Lung (tissue), 12 donors: ENCODE data around the gene WFS1. TPM values are rescaled to one million over a fixed set of nuclear protein-coding genes. Genes with fewer than 3 reads are reported as not detected.

Source experiments
- ATAC-seq: fragments of 200-7000 bp; cut with Tn5 transposase; one replicate; pipeline ENCODE4 v1.9.1; 2020; ENCODE audit warnings: moderate number of reproducible peaks; ENCODE audit not compliant: insufficient read depth, low FRiP score
- DNase-seq, 3 donors: peaks; one replicate each; pipeline ENCODE4 v3.0.0-alpha.2; 2013 to 2017
- H3K27ac ChIP-seq, 2 donors: one replicate each; pipeline ENCODE4 v1.5.1; 2013; ENCODE audit warnings: mild to moderate bottlenecking in 2 of 2, moderate library complexity in 2 of 2, control low read depth in 1 of 2, inconsistent platforms in 1 of 2, low read depth in 1 of 2, low read length in 1 of 2
- H3K27me3 ChIP-seq, 3 donors: one replicate each; pipeline ENCODE4 v1.5.1; 2013; ENCODE audit warnings: low read length in 2 of 3; ENCODE audit not compliant: control insufficient read depth in 3 of 3, insufficient read depth in 3 of 3
- H3K36me3 ChIP-seq, 4 donors: one replicate each; pipeline ENCODE4 v1.5.1; 2013; ENCODE audit warnings: low read length in 4 of 4, mild to moderate bottlenecking in 1 of 4, moderate library complexity in 1 of 4; ENCODE audit not compliant: control insufficient read depth in 4 of 4, insufficient read depth in 4 of 4
- H3K4me1 ChIP-seq, 5 donors: one replicate each; pipeline ENCODE4 v1.5.1; 2013; ENCODE audit warnings: low read length in 5 of 5, mild to moderate bottlenecking in 2 of 5, moderate library complexity in 1 of 5; ENCODE audit not compliant: control insufficient read depth in 5 of 5, insufficient read depth in 5 of 5
- H3K4me3 ChIP-seq: one replicate; pipeline ENCODE4 v1.5.1; 2013; ENCODE audit warnings: mild to moderate bottlenecking, control low read depth, moderate library complexity
- H3K9ac ChIP-seq, 2 donors: one replicate each; pipeline ENCODE4 v1.5.1; 2013; ENCODE audit warnings: low read length in 2 of 2, control low read depth in 1 of 2; ENCODE audit not compliant: insufficient read depth in 1 of 2
- H3K9me3 ChIP-seq, 4 donors: one replicate each; pipeline ENCODE4 v1.5.1; 2013; ENCODE audit warnings: low read length in 3 of 4, mild to moderate bottlenecking in 1 of 4, moderate library complexity in 1 of 4; ENCODE audit not compliant: control insufficient read depth in 4 of 4, insufficient read depth in 3 of 4
- WGBS, 2 donors: extraction: QIAGEN DNeasy Blood & Tissue Kit; methylation state at CpG; one replicate each; pipeline ENCODE4 v1.1.7; 2013; 5-methylcytosine and 5-hydroxymethylcytosine counted together
- polyA plus RNA-seq, 2 donors: library from polyadenylated mRNA; stranded (reverse); fragments of 200-250 nt; gene quantifications; one replicate each; pipeline ENCODE4 v1.2.1, GENCODE V29; 2013
- total RNA-seq, 2 donors: library from RNA; depleted of rRNA in 1 of 2; stranded (reverse); fragments of >200 nt in 1 of 2; gene quantifications; one replicate each; pipeline ENCODE4 v1.2.1, GENCODE V29; 2014 to 2021
- TF ChIP-seq, protein P1 (sequence below): IDR thresholded peaks from 2 replicates; pipeline ENCODE4 v1.5.1; 2012; ENCODE audit warnings: mild to moderate bottlenecking; ENCODE audit errors: control extremely low read depth, extremely low read depth
- donor health status: control.
- donor health status: control.
- donor health status: Bipolar disorder and iron deficiency.
- donor health status: healthy.
- donor health status: DM: yes; HTN: yes; CAD: no.

The WFS1 gene
- total and polyA plus RNA-seq, 4 donors: 26.5 to 76.0 (median 30.2) TPM

DNA sequence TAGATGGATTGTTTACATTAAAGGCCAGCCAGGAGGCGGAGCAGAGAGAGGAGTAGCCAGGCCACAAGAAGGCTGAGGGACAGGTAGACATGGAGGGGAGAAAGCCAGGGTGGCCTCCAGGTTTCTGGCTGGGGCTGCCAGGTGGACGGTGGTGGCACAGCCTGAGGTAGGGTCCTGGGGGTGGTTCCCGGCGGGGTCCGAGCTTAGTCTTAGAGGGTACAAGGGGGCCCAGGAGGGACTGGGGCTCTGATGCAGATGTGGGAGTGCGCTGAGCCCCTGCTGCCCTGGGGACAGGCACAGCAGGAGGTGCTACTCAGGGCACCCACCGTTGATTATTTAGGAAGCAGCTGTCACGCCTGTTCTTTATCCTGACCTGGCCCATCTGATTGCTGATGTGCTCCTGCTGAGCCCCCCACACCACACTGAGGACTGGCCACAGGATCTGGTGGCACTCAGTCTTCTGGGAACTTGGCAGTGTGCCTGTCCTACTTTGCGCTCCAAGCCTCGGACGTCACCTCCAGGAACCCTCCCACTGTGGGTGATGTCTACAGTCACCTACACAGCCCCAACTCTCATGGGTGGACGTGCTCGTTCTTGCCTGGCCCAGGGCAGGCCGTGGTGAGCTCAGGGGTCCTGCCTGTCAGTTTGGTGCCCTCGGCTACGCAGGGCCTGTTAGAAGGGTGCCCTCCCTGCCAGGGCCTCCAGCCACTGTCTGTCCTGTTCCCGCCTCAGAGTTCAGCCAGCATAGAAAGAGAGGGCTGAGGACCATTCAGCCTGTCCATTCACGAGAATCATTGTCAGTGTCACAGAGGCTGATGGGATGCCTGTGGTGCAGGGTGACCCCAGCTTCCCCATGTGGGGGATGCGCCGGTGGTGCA lies 12.0 kb downstream of the WFS1 start:
- 73% methylated on average over 19 to 20 of the region's 20 CpGs for WGBS, 2 donors
- Histone ChIP-seq H3K27me3 (no peaks in the 10 kb centered on the region), H3K4me3 (no peak overlapping the region), H3K4me1 (peaks cover 11 to 58% (median 36%) of the 10 kb centered on the region in 5 donors), H3K9me3 (no peaks in the 10 kb centered on the region), H3K27ac (peak overlapping the region in 1 of 2 donors; percentile 62), H3K36me3 (peaks cover 0 to 21% (median 8%) of the 10 kb centered on the region in 4 donors), H3K9ac (peak overlapping the region in 1 of 2 donors; percentile 26)
- ATAC-seq: no peak
- TF ChIP-seq, protein P1, sequence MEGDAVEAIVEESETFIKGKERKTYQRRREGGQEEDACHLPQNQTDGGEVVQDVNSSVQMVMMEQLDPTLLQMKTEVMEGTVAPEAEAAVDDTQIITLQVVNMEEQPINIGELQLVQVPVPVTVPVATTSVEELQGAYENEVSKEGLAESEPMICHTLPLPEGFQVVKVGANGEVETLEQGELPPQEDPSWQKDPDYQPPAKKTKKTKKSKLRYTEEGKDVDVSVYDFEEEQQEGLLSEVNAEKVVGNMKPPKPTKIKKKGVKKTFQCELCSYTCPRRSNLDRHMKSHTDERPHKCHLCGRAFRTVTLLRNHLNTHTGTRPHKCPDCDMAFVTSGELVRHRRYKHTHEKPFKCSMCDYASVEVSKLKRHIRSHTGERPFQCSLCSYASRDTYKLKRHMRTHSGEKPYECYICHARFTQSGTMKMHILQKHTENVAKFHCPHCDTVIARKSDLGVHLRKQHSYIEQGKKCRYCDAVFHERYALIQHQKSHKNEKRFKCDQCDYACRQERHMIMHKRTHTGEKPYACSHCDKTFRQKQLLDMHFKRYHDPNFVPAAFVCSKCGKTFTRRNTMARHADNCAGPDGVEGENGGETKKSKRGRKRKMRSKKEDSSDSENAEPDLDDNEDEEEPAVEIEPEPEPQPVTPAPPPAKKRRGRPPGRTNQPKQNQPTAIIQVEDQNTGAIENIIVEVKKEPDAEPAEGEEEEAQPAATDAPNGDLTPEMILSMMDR: no peak
- DNase-seq: peak; percentile 38 to 44 (median 42)

DNA sequence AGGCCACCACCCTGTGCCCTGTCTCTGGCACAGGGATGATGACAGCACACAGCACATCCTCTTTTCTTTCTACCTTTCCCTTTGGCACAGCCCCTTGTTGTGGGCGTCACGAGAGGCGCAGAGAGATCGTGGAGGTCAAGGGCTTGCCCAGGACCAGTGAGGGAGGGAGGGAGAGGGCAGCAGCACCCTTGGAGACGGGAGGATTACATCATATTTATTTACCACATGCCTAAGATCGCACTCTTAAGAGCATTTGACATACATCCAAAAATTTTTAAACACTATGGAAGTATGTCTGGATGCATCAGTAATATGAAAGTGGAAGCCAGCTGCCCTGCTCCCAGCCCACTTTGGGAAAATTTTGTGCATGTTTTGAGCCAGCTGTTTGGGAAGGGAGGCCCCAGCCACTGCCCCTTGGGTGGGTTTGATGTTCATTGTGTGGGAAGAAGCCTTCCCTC lies 12.7 kb downstream of the WFS1 start:
- Histone ChIP-seq H3K9me3 (no peaks in the 10 kb centered on the region), H3K9ac (peak overlapping the region in 1 of 2 donors; percentile 26), H3K27me3 (no peaks in the 10 kb centered on the region), H3K27ac (peak overlapping the region in 1 of 2 donors; percentile 62), H3K4me3 (no peak overlapping the region), H3K4me1 (peaks cover 8 to 51% (median 30%) of the 10 kb centered on the region in 5 donors), H3K36me3 (peaks cover 0 to 24% (median 11%) of the 10 kb centered on the region in 4 donors)
- no peak for ATAC-seq
- DNase-seq: peak; percentile 76 to 88 (median 87)
- 23 to 56% methylated on average over 6 of the region's 6 CpGs for WGBS, 2 donors
- TF ChIP-seq, protein P1: no peak

DNA sequence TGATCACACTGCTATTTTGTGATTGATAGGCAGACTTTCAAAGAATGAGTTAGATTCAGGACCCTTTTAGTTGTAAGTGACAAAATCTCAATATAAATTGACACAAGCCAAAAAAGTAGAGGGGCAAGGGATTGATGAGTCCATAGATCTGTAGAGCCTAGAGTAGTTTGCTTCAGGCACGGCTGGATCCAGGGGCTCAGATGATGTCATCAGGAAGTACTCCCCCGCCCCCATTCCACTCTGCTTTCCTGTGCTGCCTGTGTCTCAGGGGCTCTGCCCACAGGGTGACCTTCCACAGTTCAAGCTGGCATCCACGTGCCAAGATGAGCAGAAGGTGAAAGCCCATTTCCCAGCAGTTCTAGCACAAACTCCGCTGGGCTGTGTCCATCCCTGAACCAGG lies 13.6 kb downstream of the WFS1 start:
- peak overlapping the region in 1 of 2 donors; percentile 26 for H3K9ac ChIP-seq
- H3K4me1 ChIP-seq: peaks cover 4 to 42% (median 26%) of the 10 kb centered on the region in 5 donors
- WGBS, 2 donors: 81 to 90% methylated on average over 4 of the region's 4 CpGs
- no peak for ATAC-seq
- no peaks in the 10 kb centered on the region for H3K27me3 ChIP-seq
- peaks cover 0 to 19% (median 15%) of the 10 kb centered on the region in 4 donors for H3K36me3 ChIP-seq
- no peak for DNase-seq
- no peaks in the 10 kb centered on the region for H3K9me3 ChIP-seq
- H3K27ac ChIP-seq: no peak overlapping the region
- TF ChIP-seq, protein P1: no peak
- no peak overlapping the region for H3K4me3 ChIP-seq
